NCI-H2171 (cell line): ENCODE measurements around the gene EIF2B5.
"Not testable (repeated sequence)": the region's sequence is repeated elsewhere in the genome, so short reads cannot be mapped to it uniquely, and the experiment has no call there.

Source experiments
- DNase-seq: peaks from one replicate; lab custom pipeline; 2025; lab: John Stamatoyannopoulos, UW

The EIF2B5 gene

GRCh38 chr3:184145751-184146270 lies 10.7 kb downstream of the EIF2B5 start:
- no peak for DNase-seq

- DNase-seq = no peak
These were observed 12.9 kb downstream of the EIF2B5 start for GRCh38 chr3:184148076-184148475.

- DNase-seq = no peak
These were observed 14.0 kb downstream of the EIF2B5 start for GRCh38 chr3:184149123-184149522.

GRCh38 chr3:184149770-184150169 lies 14.6 kb downstream of the EIF2B5 start:
- not testable (repeated sequence) for DNase-seq

GRCh38 chr3:184154885-184155643 lies 19.9 kb downstream of the EIF2B5 start, which contains the start of gene DVL3:
Gene DVL3, plus strand, starts transcription at chr3:184155377. Its CDS starts 259 bp downstream, at chr3:184155636.
- DNase-seq = peak; percentile 26

GRCh38 chr3:184155644-184156521 lies 20.7 kb downstream of the EIF2B5 start:
- no peak for DNase-seq

GRCh38 chr3:184156522-184156955 lies 21.4 kb downstream of the EIF2B5 start:
- DNase-seq = peak; percentile 64

GRCh38 chr3:184157206-184157605 lies 22.0 kb downstream of the EIF2B5 start:
- no peak for DNase-seq

GRCh38 chr3:184158404-184158803 lies 23.2 kb downstream of the EIF2B5 start:
- no peak for DNase-seq

GRCh38 chr3:184160456-184160855 lies 25.3 kb downstream of the EIF2B5 start:
- no peak for DNase-seq

- not testable (repeated sequence) for DNase-seq
These were observed 27.5 kb downstream of the EIF2B5 start for GRCh38 chr3:184162571-184163070.

GRCh38 chr3:184164648-184165330 lies 29.6 kb downstream of the EIF2B5 start:
- no peak for DNase-seq

- no peak for DNase-seq
These were observed 30.4 kb downstream of the EIF2B5 start for GRCh38 chr3:184165543-184165942.

- DNase-seq = no peak
These were observed 31.5 kb downstream of the EIF2B5 start for GRCh38 chr3:184166671-184167070.

GRCh38 chr3:184167786-184168185 lies 32.6 kb downstream of the EIF2B5 start:
- no peak for DNase-seq

GRCh38 chr3:184168363-184169120 lies 33.4 kb downstream of the EIF2B5 start:
- DNase-seq = no peak

GRCh38 chr3:184169896-184170875 lies 35.0 kb downstream of the EIF2B5 start:
- DNase-seq = no peak

GRCh38 chr3:184171562-184171961 lies 36.4 kb downstream of the EIF2B5 start:
- no peak for DNase-seq

GRCh38 chr3:184172681-184173373 lies 37.7 kb downstream of the EIF2B5 start:
- DNase-seq = no peak
